Stimulated activated CD8-positive, alpha-beta memory T cell treated with anti-CD3 and anti-CD28 coated beads, Interleukin-7, amount 100 ng/mL, for 48 hours (primary cell): ENCODE measurements around the gene RPL3.
A peak's percentile ranks its signal among the peaks of the same experiment; 100 is the strongest.

Experiments
- DNase-seq, 2 donors: peaks; one replicate each; pipeline ENCODE4 v3.0.0-alpha.2; 2020; ENCODE audit warnings: low read depth in 1 of 2; ENCODE audit errors: extremely low read depth in 1 of 2

Gene RPL3

DNA sequence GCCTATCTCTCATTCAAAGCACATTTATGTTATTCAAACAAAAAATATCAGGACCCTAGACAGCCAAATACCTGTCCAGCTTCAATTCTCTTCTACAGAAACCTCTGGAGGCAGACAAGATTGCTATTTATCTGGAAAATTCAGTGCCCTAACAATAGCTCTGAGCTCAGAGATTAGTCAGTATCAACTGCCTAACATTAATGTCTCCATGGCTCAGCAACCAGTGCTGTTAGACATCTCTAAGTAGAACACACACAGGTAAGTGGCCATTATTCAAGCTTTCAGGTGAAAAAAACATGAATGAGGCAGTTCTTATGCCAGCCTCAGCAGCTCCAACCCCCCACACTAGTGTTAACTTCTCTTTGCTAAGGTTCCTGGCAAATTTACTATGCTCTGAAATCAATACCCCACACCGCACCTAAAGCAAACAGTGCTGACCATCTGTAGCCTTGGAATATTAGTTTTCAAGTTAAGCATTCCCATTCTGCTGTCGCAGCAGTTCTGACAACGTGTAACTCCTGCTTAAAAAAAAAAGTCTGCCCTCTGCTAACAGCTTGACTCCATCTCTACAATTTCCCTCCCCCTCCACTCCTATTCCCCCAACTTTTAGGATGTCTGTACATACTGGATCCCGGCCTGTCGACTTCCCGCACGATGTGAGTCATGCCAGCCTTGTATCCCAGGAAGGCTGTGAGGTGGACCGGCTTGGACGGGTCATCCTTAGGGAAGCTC lies 1.5 kb downstream of the RPL3 start:
- no peak for DNase-seq

DNA sequence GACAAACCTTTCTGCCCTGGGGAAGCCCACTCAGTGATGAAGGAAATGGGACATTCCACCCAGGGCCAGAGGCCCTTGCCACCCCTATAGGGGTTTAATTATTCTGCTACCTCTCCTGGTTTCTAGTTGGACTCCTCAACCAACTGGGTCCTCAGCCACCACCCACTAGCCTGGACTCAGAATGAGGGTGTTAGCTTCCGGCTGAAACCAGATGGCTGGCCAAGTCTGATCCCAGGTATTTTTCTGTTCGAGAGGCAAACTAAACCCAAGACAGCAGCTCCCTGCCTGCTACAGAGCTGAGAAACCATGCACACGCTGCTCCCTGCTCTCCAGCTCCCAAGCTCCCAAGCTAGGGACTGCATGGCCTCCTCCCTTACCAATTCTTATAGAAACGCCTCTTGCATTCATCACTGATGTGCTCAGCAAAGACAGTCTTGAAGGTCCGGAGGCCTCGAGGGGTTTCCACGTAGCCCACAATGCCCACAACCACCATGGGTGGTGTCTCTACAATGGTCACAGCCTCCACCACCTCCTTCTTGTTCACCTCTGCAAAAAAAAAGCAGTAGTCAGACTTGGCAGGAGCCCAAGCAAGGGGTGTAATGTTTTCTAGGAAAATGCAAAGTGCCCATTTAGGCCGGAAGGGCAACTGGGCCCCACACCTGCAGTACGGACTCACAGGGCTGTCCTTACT lies 2.2 kb downstream of the RPL3 start:
- no peak for DNase-seq

DNA sequence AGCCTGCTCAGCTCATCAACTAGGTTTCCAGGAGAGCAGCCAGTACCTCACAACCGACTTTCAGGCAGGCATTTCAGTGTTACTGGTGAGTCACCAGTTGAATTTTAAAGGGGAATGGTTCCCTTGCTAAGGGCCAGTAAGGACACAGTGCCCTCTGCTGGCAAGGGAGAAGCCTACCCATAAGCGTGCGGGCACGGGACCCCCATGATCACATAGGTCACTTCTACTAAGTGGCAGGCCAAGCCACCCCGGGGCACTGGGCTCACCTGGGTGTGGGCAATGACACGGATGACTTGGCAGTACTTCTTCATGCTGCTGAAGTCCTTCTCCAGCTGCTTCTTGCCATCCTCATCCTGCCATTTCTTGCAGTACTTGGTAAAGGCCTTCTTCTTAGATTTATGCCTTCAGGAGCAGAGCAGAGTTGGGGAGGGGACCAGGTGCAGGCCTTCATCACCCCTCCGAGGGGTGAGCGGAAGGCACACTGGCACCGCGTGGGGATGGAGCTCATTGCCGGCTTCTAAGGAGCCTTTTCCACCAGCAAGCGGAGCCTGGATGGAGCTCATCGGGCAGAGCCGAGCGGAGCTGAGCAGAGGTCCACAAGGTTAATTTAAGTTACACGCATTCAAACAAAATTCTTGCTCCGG lies 2.9 kb downstream of the RPL3 start:
- peak; percentile 51 to 68 for DNase-seq

DNA sequence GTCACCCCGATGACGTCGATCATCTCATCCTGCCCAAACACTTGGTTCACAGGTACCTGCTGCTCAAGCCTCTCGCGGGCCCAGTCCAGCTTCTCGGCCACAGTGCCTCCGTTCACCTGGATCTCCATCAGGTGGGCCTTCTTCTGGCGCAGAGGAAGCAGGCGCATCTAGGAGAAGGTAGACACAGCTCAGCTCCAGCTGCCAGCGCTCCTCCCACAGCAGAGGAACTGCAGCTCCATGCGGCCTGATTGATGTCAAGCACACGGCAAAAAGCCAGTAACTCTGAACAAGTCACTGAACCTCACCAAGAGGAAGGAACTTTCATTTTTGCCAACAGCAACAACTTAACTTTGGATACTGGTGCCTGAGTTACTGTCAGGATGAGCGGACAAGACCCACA lies 4.0 kb downstream of the RPL3 start:
- DNase-seq = no peak

GRCh38 chr22:39314251-39314971 lies 5.0 kb downstream of the RPL3 start:
- DNase-seq = no peak

DNA sequence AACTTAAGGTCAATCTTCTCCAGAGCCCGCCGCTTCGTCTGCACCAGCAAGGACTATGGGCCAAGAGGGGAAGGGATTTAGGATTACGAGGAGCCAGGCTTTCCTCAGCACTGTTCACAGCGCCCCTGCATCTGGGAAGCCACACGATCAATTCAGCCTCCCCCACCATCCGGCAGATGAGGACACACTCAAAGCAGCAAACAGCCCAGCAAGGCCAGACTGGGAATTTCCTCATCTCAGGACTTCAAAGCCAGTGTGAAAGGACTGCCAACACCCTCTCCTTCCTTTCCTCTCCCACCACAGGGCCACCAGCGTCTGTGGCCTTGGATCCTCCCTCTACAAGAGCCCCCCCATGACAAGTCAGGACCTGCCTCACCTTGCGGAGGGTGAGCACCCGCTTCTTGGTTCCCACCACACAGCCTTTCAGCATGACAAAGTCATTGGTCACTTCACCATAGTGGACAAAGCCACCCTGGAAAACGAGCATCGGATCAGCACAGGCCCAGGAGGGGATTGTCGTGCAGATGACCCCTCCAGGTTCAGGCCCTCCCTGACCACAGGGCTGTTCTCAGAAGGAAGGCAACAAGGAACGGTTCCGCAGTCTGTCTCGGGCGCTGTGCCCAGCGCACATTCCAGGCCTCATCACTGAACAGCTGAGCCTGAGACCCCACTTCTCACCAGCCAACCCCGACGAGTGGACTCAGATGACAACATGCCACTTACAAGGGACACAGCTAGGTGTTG lies 6.0 kb downstream of the RPL3 start:
- no peak for DNase-seq

- DNase-seq = no peak
These were observed 7.0 kb downstream of the RPL3 start for GRCh38 chr22:39312410-39312809.

GRCh38 chr22:39311592-39312400 lies 7.6 kb downstream of the RPL3 start:
- no peak for DNase-seq

DNA sequence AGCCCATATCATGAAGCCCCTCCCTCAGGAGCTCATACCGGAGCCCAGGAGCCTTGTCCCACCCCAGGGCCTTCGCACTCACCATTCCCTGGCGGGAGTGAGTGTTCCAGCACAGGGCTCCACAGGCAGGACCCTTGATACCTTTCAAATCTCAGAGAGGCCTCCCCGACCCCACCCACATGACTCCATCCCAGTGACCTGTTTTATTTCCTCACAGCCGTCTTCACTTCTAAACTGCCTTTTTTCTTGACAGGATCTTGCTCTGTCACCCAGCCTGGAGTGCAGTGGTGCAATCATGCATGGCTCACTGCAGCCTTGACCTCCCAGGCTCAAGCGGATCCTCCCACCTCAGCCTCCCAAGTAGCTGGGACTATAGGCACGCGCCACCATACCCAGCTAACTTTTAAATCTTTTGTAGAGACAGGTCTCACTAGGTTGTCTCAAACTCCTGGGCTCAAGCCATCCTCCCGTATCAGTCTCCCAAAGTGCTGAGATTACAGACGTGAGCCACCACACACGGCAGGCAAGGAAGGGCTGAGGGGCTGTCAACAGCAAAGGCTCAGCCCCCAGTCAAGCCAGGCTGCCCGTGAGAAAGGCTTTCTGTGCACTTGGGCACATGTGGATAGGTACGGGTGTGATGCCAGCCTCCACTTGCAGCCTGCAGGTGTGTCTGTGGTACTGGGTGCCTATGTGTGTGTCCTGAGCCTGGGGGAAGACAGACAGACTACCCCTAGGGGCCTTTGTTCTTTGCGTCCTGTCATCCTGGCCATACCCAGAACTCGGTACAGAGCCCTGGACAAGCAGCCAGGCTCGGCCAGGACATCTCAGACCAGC lies 9.3 kb downstream of the RPL3 start:
- no peak for DNase-seq

GRCh38 chr22:39309364-39309861 lies 10.0 kb downstream of the RPL3 start:
- DNase-seq = no peak

GRCh38 chr22:39308614-39309363 lies 10.6 kb downstream of the RPL3 start:
- no peak for DNase-seq

GRCh38 chr22:39306456-39307361 lies 12.7 kb downstream of the RPL3 start:
- DNase-seq = no peak

- DNase-seq = no peak
These were observed 15.3 kb downstream of the RPL3 start for GRCh38 chr22:39303892-39304671.

GRCh38 chr22:39303358-39303757 lies 16.1 kb downstream of the RPL3 start:
- DNase-seq = no peak

GRCh38 chr22:39302431-39302960 lies 16.9 kb downstream of the RPL3 start:
- DNase-seq = no peak

DNA sequence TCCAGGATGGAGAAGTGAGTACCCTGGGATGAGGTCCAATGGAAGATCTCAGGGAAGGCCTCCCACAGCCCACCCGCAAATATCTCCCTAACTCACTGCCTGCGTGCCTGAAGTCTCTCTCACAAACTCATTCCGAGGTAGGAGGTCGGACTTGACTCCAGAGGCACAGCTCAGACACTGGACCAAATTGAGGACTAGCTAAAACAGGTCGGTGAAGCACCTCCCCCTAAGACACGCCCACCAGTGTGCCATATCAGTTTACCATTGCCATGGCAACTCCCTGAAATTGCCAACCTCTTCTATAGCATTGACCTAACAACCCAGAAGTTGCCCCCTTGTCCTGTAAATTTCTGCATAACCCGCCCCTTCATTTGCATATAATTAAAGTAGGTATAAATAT lies 17.5 kb downstream of the RPL3 start:
- DNase-seq = no peak
